Measurements from ENCODE around the gene FAM50B.

DNA sequence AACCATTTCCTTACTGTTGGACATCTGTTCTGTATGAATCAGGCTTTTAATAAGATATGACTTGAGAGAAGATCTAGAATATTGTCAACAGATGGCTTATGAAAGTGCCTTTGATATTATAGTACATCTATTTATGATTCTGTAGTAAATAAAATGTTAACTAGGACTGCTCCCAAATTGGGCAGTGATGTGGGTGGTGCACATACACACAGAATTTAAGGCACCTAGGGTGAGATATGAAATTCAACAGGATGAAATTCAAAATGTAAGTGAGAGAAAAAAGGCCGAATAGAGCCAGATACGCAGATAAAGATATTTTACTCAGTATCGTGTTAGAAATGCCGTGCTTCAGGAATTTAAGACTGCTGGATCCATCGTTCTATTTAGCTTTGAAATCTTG lies 26.3 kb downstream of the FAM50B start:
- TF ChIP-seq REST (IDR thresholded peaks at IDR 0.05; ENCODE audit: low read depth), result no peak
- no peak for TF ChIP-seq TCF12 (IDR thresholded peaks at IDR 0.05; ENCODE audit: low read depth)
- TF ChIP-seq TAF1 (IDR thresholded peaks at IDR 0.05; ENCODE audit: low read depth), result no peak
- TF ChIP-seq FOXM1 (IDR thresholded peaks at IDR 0.05; ENCODE audit: borderline replicate concordance, low read depth), result no peak
- TF ChIP-seq YY1 (IDR thresholded peaks at IDR 0.05; ENCODE audit: low read depth), result no peak
- no peak for TF ChIP-seq CEBPB (IDR thresholded peaks at IDR 0.05)
- TF ChIP-seq MAX (IDR thresholded peaks at IDR 0.05), result no peak
- no peak for TF ChIP-seq EP300 (IDR thresholded peaks at IDR 0.05; ENCODE audit: borderline replicate concordance)
- TF ChIP-seq, protein P1, sequence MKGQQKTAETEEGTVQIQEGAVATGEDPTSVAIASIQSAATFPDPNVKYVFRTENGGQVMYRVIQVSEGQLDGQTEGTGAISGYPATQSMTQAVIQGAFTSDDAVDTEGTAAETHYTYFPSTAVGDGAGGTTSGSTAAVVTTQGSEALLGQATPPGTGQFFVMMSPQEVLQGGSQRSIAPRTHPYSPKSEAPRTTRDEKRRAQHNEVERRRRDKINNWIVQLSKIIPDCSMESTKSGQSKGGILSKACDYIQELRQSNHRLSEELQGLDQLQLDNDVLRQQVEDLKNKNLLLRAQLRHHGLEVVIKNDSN (IDR thresholded peaks at IDR 0.05), result no peak
- TF ChIP-seq EGR1 (IDR thresholded peaks at IDR 0.05), result no peak
- no peak for TF ChIP-seq TEAD4 (IDR thresholded peaks at IDR 0.05)

All from Ishikawa (cell line).